Thyroid gland (tissue), 4 donors: ENCODE results near the gene TTC34.

Source experiments
- CTCF ChIP-seq, 6 experiments: fragments of 200-600 bp in 3 of 6; fragments of 450-650 bp in 3 of 6; sonication (generic) in 3 of 6; IDR thresholded peaks; one replicate each; pipeline ENCODE4 v1.5.1; 2016 to 2019; ENCODE audit warnings: antibody characterized with exemption in 6 of 6, mild to moderate bottlenecking in 2 of 6, inconsistent platforms in 1 of 6, moderate library complexity in 1 of 6
- POLR2A ChIP-seq, 2 donors: fragments of 450-650 bp; IDR thresholded peaks; one replicate each; pipeline ENCODE4 v1.6.1; 2017; ENCODE audit warnings: antibody characterized with exemption in 2 of 2, mild to moderate bottlenecking in 2 of 2, moderate library complexity in 1 of 2

- TF ChIP-seq POLR2A (IDR thresholded peaks at IDR 0.05) (no peak), CTCF (IDR thresholded peaks at IDR 0.05) (no peak)
These were observed 32.6 kb upstream of the TTC34 start for GRCh38 chr1:2834146-2834475.
